Brain microvascular endothelial cell (primary cell): Measurements from ENCODE around the gene PDGFC.

Experiments used
- DNase-seq: peaks from one replicate; pipeline ENCODE4 v3.0.0-alpha.2; 2020
- H3K27ac ChIP-seq: fragments of 250-450 bp; sonication (Bioruptor Pico); 2 replicates; pipeline ENCODE4 v1.5.1; 2020; ENCODE audit warnings: mild to moderate bottlenecking, moderate library complexity
- H3K27me3 ChIP-seq: fragments of 250-450 bp; sonication (Bioruptor Pico); replicated peaks from 2 replicates; pipeline ENCODE4 v1.5.1; 2020; ENCODE audit warnings: mild to moderate bottlenecking
- H3K36me3 ChIP-seq: fragments of 250-450 bp; sonication (Bioruptor Pico); replicated peaks from 2 replicates; pipeline ENCODE4 v1.5.1; 2020; ENCODE audit warnings: mild to moderate bottlenecking
- H3K4me3 ChIP-seq: 2 replicates; pipeline ENCODE4 v1.5.1; 2011; ENCODE audit warnings: low read depth, mild to moderate bottlenecking, control low read depth, low read length, moderate library complexity
- CTCF ChIP-seq: IDR thresholded peaks from 2 replicates; pipeline ENCODE4 v1.5.1; 2011; ENCODE audit warnings: low read depth, mild to moderate bottlenecking, moderate library complexity, low read length, control low read depth, inconsistent platforms; ENCODE audit errors: missing control alignments
- in situ Hi-C: cut with HindIII; loops from 2 replicates; pipeline ENCODE4 v1.10.0; 2017; ENCODE audit warnings: low sequenced_read_pairs, low pct_ligation_motif_present

The PDGFC gene

GRCh38 chr4:156762851-156763250 is 208.7 kb downstream of the PDGFC start:
- no peak for TF ChIP-seq CTCF
- in situ Hi-C loops, result no loop called here
- DNase-seq, result no peak
- no peak overlapping the region for H3K27ac ChIP-seq
- H3K36me3 ChIP-seq, result peaks cover 8% of the 10 kb centered on the region
- H3K4me3 ChIP-seq, result no peak overlapping the region
- H3K27me3 ChIP-seq, result no peaks in the 10 kb centered on the region

GRCh38 chr4:156756118-156756517 is 215.5 kb downstream of the PDGFC start:
- H3K27me3 ChIP-seq, result no peaks in the 10 kb centered on the region
- no peak for DNase-seq
- peaks cover 6% of the 10 kb centered on the region for H3K36me3 ChIP-seq
- in situ Hi-C loops, result no loop called here
- H3K27ac ChIP-seq, result no peak overlapping the region
- no peak for TF ChIP-seq CTCF
- no peak overlapping the region for H3K4me3 ChIP-seq

- in situ Hi-C loops, result no loop called here
- no peak overlapping the region for H3K4me3 ChIP-seq
- no peak overlapping the region for H3K27ac ChIP-seq
- DNase-seq, result no peak
- H3K27me3 ChIP-seq, result no peaks in the 10 kb centered on the region
- H3K36me3 ChIP-seq, result no peaks in the 10 kb centered on the region
- TF ChIP-seq CTCF, result no peak
These were observed 216.6 kb downstream of the PDGFC start for GRCh38 chr4:156754832-156755570.

GRCh38 chr4:156751486-156751885 is 220.1 kb downstream of the PDGFC start:
- no peak for TF ChIP-seq CTCF
- no peaks in the 10 kb centered on the region for H3K27me3 ChIP-seq
- no peak overlapping the region for H3K4me3 ChIP-seq
- in situ Hi-C loops, result no loop called here
- H3K27ac ChIP-seq, result no peak overlapping the region
- H3K36me3 ChIP-seq, result no peaks in the 10 kb centered on the region
- peak; percentile 20 for DNase-seq

- Histone ChIP-seq H3K4me3 (no peak overlapping the region), H3K36me3 (no peaks in the 10 kb centered on the region), H3K27ac (no peak overlapping the region), H3K27me3 (no peaks in the 10 kb centered on the region)
- no peak for DNase-seq
- no peak for TF ChIP-seq CTCF
- in situ Hi-C loops, result no loop called here
These were observed 221.9 kb downstream of the PDGFC start for GRCh38 chr4:156749426-156750403.
